HepG2 (cell line): ENCODE data around the gene PSMA7. TPM values are rescaled to one million over a fixed set of nuclear protein-coding genes. Genes with fewer than 3 reads are reported as not detected.

Source experiments
- DRAP1 ChIP-seq: IDR thresholded peaks from 2 replicates; pipeline ENCODE4 v1.6.1; 2016; ENCODE audit warnings: missing genetic modification reagents, missing compliant biosample characterization
- FOXA1 ChIP-seq, 2 experiments: fragments of 450-650 bp in 1 of 2; sonication (generic) in 1 of 2; formaldehyde crosslinking in 1 of 2; IDR thresholded peaks; 2 replicates each; pipeline versions ENCODE4 v1.4.0 to v1.6.1; 2016 to 2020; ENCODE audit warnings: missing genetic modification reagents in 1 of 2
- FOXO1 ChIP-seq: sonication (generic); formaldehyde crosslinking; IDR thresholded peaks from 2 replicates; pipeline ENCODE4 v1.4.0; 2020; ENCODE audit warnings: missing genetic modification reagents
- MIER2 ChIP-seq: IDR thresholded peaks from 2 replicates; pipeline ENCODE4 v1.6.1; 2016; ENCODE audit warnings: missing biosample characterization, missing genetic modification reagents
- PLSCR1 ChIP-seq: sonication (generic); formaldehyde crosslinking; IDR thresholded peaks from 2 replicates; pipeline ENCODE4 v1.5.0; 2020; ENCODE audit warnings: missing genetic modification reagents, mild to moderate bottlenecking, borderline replicate concordance
- RELA ChIP-seq: sonication (generic); formaldehyde crosslinking; IDR thresholded peaks from 2 replicates; pipeline ENCODE4 v1.4.0; 2020; ENCODE audit warnings: missing genetic modification reagents
- SIN3B ChIP-seq: fragments of 150-350 bp; IDR thresholded peaks from 2 replicates; pipeline ENCODE4 v1.6.1; 2014; ENCODE audit warnings: low read length
- SKIL ChIP-seq: sonication (generic); formaldehyde crosslinking; IDR thresholded peaks from 2 replicates; pipeline ENCODE4 v1.8.0; 2022; ENCODE audit warnings: missing genetic modification reagents, mild to moderate bottlenecking, moderate library complexity, borderline replicate concordance
- SRSF4 ChIP-seq: fragments of 200-400 bp; formaldehyde crosslinking; IDR thresholded peaks from one replicate; pipeline ENCODE4 v1.6.1; 2018; ENCODE audit warnings: mild to moderate bottlenecking, low read depth, low read length, moderate library complexity; ENCODE audit not compliant: poor library complexity, severe bottlenecking
- SRY ChIP-seq: sonication (generic); formaldehyde crosslinking; IDR thresholded peaks from 2 replicates; pipeline ENCODE4 v1.8.0; 2022; ENCODE audit warnings: mild to moderate bottlenecking, missing genetic modification reagents
- ZFP37 ChIP-seq: sonication (generic); formaldehyde crosslinking; IDR thresholded peaks from 2 replicates; pipeline ENCODE4 v1.4.0; 2020; ENCODE audit warnings: missing genetic modification reagents, borderline replicate concordance
- ZNF484 ChIP-seq: sonication (generic); formaldehyde crosslinking; IDR thresholded peaks from 2 replicates; pipeline ENCODE4 v1.5.1; 2020; ENCODE audit warnings: mild to moderate bottlenecking, low read depth, missing genetic modification reagents, borderline replicate concordance
- ZNF580 ChIP-seq: IDR thresholded peaks from 2 replicates; pipeline ENCODE4 v1.6.1; 2016; ENCODE audit warnings: low read depth, borderline replicate concordance
- ZNF670 ChIP-seq: sonication (generic); formaldehyde crosslinking; IDR thresholded peaks from 2 replicates; pipeline ENCODE4 v1.8.0; 2022; ENCODE audit warnings: mild to moderate bottlenecking, missing genetic modification reagents, borderline replicate concordance
- polyA plus RNA-seq, 8 experiments: library from polyadenylated mRNA; depleted of rRNA in 3 of 8; stranded (reverse) in 7 of 8; unstranded in 1 of 8; fragments of >200 nt; fragmentation: Illumina TruSeq in 4 of 8; extraction: Trizol in 4 of 8; gene quantifications; 2 replicates each; pipeline versions ENCODE4 v1.2.1 to v1.2.3, GENCODE V29; 2011 to 2016; ENCODE audit warnings: low read depth in 4 of 8, missing spikeins in 1 of 8, mixed read lengths in 1 of 8; ENCODE audit not compliant: insufficient read depth in 1 of 8
- total RNA-seq, 5 experiments: library from RNA; depleted of rRNA; stranded (reverse); fragments of >200 nt; fragmentation: Illumina TruSeq; extraction: Trizol; gene quantifications; 2 replicates each; pipeline ENCODE4 v1.2.3, GENCODE V29; 2016; ENCODE audit warnings: low read depth in 1 of 5
- TF ChIP-seq, protein P1 (sequence below): sonication (generic); IDR thresholded peaks from 2 replicates; pipeline ENCODE4 v1.6.1; 2016; ENCODE audit warnings: low read depth, borderline replicate concordance
- TF ChIP-seq, protein P2 (sequence below): sonication (generic); formaldehyde crosslinking; IDR thresholded peaks from 2 replicates; pipeline ENCODE4 v1.5.1; 2020; ENCODE audit warnings: mild to moderate bottlenecking, missing genetic modification reagents, borderline replicate concordance
- TF ChIP-seq, protein P3 (sequence below): sonication (generic); formaldehyde crosslinking; IDR thresholded peaks from 2 replicates; pipeline ENCODE4 v1.4.0; 2020; ENCODE audit warnings: missing genetic modification reagents

The PSMA7 gene
- total and polyA plus RNA-seq, 2 of the 13 experiments (the other 11 are each of a cell fraction or from before 2014, with no cell fraction given) = 531 to 631 TPM

DNA sequence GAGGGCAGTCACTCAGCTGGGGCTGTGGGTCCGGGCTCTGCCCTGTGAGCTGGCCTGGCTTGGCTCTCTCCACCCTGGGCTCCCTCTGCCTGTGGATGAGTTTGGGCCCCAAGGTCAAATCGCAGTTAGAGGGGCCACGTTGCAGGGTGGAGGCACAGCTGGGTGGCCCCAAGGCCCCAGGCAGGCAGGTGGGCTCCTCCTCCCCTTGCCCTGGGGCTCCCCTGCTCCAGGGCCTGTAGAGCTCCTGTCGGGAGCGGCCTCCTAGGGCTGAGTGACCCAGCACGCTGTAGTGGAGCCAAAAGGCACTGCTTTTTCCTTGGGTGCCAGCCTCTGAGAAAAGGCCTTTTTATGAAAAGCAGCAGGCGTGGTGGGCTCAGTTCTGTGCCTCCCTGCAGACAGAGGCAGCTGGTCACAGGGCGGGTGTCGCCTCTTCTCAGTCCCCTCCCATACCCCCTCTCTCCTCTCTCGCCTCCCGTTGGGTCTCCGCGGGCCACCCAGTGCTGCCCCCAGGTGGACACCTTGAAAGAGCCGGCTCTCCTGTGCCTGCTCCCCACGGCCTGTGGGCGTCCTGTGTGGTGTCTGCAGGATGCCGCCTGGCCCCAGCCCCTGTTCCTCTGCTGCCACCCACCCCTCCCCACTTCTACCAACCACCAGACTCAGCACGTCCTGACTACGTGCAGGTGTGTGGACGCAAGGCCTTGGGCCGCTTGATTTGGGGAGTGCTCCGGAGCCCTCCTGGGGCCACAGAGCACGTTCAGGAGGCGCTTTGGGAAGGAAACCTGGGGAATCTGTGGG is 13.6 kb upstream of the PSMA7 start (continued):
- TF ChIP-seq SKIL (CRISPR knock-in tag) (no peak; the same call in 1 of the 2 replicates), ZNF580 (CRISPR knock-in tag) (0 out of 2 replicates have a peak, but pooled peaks have one; percentile 27), ZNF670 (no peak), SIN3B (no peak), PLSCR1 (CRISPR knock-in tag) (no peak), SRSF4 (no peak), FOXO1 (peak; percentile 38; the same call in 1 of the 2 replicates), FOXA1 (IDR thresholded peaks at IDR 0.05) (no peak), FOXA1 (CRISPR knock-in tag; IDR thresholded peaks at IDR 0.05) (0 out of 2 replicates have a peak, but pooled peaks have one; percentile 8), DRAP1 (peak; percentile 22; the same call in 1 of the 2 replicates), ZNF484 (CRISPR knock-in tag) (no peak), SRY (no peak), MIER2 (no peak), RELA (CRISPR knock-in tag) (peak; percentile 86), ZFP37 (CRISPR knock-in tag) (peak; percentile 79; the same call in 1 of the 2 replicates)
- TF ChIP-seq, protein P1, sequence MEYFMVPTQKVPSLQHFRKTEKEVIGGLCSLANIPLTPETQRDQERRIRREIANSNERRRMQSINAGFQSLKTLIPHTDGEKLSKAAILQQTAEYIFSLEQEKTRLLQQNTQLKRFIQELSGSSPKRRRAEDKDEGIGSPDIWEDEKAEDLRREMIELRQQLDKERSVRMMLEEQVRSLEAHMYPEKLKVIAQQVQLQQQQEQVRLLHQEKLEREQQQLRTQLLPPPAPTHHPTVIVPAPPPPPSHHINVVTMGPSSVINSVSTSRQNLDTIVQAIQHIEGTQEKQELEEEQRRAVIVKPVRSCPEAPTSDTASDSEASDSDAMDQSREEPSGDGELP = peak; percentile 22; the same call in 1 of the 2 replicates
- TF ChIP-seq, protein P2, sequence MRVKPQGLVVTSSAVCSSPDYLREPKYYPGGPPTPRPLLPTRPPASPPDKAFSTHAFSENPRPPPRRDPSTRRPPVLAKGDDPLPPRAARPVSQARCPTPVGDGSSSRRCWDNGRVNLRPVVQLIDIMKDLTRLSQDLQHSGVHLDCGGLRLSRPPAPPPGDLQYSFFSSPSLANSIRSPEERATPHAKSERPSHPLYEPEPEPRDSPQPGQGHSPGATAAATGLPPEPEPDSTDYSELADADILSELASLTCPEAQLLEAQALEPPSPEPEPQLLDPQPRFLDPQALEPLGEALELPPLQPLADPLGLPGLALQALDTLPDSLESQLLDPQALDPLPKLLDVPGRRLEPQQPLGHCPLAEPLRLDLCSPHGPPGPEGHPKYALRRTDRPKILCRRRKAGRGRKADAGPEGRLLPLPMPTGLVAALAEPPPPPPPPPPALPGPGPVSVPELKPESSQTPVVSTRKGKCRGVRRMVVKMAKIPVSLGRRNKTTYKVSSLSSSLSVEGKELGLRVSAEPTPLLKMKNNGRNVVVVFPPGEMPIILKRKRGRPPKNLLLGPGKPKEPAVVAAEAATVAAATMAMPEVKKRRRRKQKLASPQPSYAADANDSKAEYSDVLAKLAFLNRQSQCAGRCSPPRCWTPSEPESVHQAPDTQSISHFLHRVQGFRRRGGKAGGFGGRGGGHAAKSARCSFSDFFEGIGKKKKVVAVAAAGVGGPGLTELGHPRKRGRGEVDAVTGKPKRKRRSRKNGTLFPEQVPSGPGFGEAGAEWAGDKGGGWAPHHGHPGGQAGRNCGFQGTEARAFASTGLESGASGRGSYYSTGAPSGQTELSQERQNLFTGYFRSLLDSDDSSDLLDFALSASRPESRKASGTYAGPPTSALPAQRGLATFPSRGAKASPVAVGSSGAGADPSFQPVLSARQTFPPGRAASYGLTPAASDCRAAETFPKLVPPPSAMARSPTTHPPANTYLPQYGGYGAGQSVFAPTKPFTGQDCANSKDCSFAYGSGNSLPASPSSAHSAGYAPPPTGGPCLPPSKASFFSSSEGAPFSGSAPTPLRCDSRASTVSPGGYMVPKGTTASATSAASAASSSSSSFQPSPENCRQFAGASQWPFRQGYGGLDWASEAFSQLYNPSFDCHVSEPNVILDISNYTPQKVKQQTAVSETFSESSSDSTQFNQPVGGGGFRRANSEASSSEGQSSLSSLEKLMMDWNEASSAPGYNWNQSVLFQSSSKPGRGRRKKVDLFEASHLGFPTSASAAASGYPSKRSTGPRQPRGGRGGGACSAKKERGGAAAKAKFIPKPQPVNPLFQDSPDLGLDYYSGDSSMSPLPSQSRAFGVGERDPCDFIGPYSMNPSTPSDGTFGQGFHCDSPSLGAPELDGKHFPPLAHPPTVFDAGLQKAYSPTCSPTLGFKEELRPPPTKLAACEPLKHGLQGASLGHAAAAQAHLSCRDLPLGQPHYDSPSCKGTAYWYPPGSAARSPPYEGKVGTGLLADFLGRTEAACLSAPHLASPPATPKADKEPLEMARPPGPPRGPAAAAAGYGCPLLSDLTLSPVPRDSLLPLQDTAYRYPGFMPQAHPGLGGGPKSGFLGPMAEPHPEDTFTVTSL (CRISPR knock-in tag) = no peak
- TF ChIP-seq, protein P3, sequence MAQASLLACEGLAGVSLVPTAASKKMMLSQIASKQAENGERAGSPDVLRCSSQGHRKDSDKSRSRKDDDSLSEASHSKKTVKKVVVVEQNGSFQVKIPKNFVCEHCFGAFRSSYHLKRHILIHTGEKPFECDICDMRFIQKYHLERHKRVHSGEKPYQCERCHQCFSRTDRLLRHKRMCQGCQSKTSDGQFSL (CRISPR knock-in tag) = no peak
